LNCAP (cell line): ENCODE data around the gene RIMS3.
A peak's percentile ranks its signal among the peaks of the same experiment; 100 is the strongest.

ENCODE experiments used
- CTCF ChIP-seq: fragments of 450-650 bp; IDR thresholded peaks from 2 replicates; pipeline ENCODE4 v1.5.1; 2017; ENCODE audit warnings: mild to moderate bottlenecking

The RIMS3 gene

GRCh38 chr1:40659649-40659947 lies 5.9 kb downstream of the RIMS3 start:
- no peak for TF ChIP-seq CTCF

GRCh38 chr1:40658751-40659648 lies 6.5 kb downstream of the RIMS3 start:
- TF ChIP-seq CTCF: no peak

- TF ChIP-seq CTCF: no peak
These were observed 8.4 kb downstream of the RIMS3 start for GRCh38 chr1:40657046-40657445.

GRCh38 chr1:40653851-40654537 lies 11.5 kb downstream of the RIMS3 start:
- no peak for TF ChIP-seq CTCF

- TF ChIP-seq CTCF: no peak
These were observed 12.5 kb downstream of the RIMS3 start for GRCh38 chr1:40652979-40653378.

GRCh38 chr1:40652468-40652867 lies 13.0 kb downstream of the RIMS3 start:
- no peak for TF ChIP-seq CTCF

- TF ChIP-seq CTCF: peak; percentile 28; the same call in 1 of the 2 replicates
These were observed 14.2 kb downstream of the RIMS3 start for GRCh38 chr1:40651138-40651857.
